ENCODE measurements around the gene CDT1. TPM values are rescaled to one million over a fixed set of nuclear protein-coding genes. Genes with fewer than 3 reads are reported as not detected.
"Not testable (repeated sequence)": the region's sequence is repeated elsewhere in the genome, so short reads cannot be mapped to it uniquely, and the experiment has no call there.

CDT1 gene
- total RNA-seq, 1 experiment from 2014 or later: 74.1 TPM

DNA sequence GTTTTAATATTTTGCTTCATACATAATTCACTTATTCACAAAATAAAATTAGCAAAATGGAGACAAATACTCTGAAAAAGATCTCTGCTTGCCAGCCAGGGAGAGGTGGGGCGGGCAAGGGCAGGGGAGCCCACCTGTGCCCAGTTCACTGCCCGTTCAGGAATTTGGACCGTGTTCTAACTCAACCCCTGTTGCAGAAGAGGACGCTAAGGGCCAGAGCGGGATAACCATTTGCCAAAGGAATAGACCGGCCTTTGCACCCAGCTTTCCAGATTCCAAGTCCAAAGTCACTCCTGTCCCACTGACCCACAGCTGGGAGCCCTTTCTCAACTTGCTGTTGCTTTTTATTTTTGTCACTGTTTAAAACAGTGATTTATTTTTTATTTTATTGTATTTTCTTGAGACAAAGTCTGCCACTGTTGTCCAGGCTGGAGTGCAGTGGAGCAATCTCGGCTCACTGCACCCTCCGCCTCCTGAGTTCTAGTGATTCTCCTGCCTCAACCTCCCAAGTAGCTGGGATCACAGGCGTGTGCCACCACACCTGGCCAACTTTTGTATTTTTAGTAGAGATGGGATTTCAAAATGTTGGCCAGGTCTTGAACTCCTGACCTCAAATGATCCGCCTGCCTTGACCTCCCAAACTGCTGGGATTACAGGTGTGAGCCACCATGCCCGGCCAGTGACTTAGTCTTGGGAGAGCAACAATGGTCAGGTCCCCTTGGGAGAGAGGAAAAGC is 15.8 kb upstream of the CDT1 start:
- no peak overlapping the region for H2AFZ ChIP-seq (ENCODE audit: low read length)
- TF ChIP-seq CTCF (conservative IDR thresholded peaks at IDR 0.05): no peak
- Mint-ChIP-seq H3K9me3 (no peaks in the 10 kb centered on the region), H3K27me3 (ENCODE audit: low read depth) (peaks cover 7% of the 10 kb centered on the region), H3K36me3 (ENCODE audit: insufficient read depth in 1 of 3, low read depth in 3 of 3) (no peaks in the 10 kb centered on the region), H3K27ac (no peak overlapping the region), H3K4me3 (no peak overlapping the region; a peak in 1 of 5 replicates), H3K4me1 (peaks cover 20 to 36% of the 10 kb centered on the region in 2 experiments)
- H3K4me2 ChIP-seq (ENCODE audit: insufficient read depth, insufficient read length, low read length): no peak overlapping the region
- peaks cover 13% of the 10 kb centered on the region for H3K23me2 ChIP-seq (ENCODE audit: insufficient read length, low read depth, low read length, poor library complexity, severe bottlenecking)
- H3K23ac ChIP-seq (ENCODE audit: insufficient read length, low read depth, low read length): no peak overlapping the region
- no peaks in the 10 kb centered on the region for H3K79me1 ChIP-seq (ENCODE audit: insufficient read depth, low read depth, low read length, poor library complexity, severe bottlenecking)
- no peak overlapping the region for H2BK5ac ChIP-seq (ENCODE audit: insufficient read length, low read length)
- no CpG with 5 or more reads among the region's 11 CpGs for WGBS (ENCODE audit: extremely low coverage, insufficient read length, low lambda C conversion rate)
- no peaks in the 10 kb centered on the region for H3K9me3 ChIP-seq (ENCODE audit: control insufficient read depth, low read depth, low read length)
- no peak overlapping the region for H3K27ac ChIP-seq (ENCODE audit: insufficient read length, low read depth, low read length)
- no peaks in the 10 kb centered on the region for H3K27me3 ChIP-seq (ENCODE audit: insufficient read depth, low read length)
- H2BK12ac ChIP-seq (ENCODE audit: insufficient read length, low read depth, low read length): no peak overlapping the region
- no peak overlapping the region for H3K56ac ChIP-seq (ENCODE audit: insufficient read length, low read depth, low read length)
- no peak overlapping the region for H4K91ac ChIP-seq (ENCODE audit: insufficient read length, low read depth, low read length)
- H3K14ac ChIP-seq (ENCODE audit: insufficient read depth, low read length): no peak overlapping the region
- no peaks in the 10 kb centered on the region; the same call in 1 of the 2 replicates for H3K79me2 ChIP-seq (ENCODE audit: insufficient read depth, low read length)
- no peak overlapping the region for H2BK20ac ChIP-seq (ENCODE audit: low read depth, low read length, poor library complexity, severe bottlenecking)
- no peak overlapping the region for H4K8ac ChIP-seq (replicated peaks; ENCODE audit: insufficient read length, low read depth, low read length)
- H3K18ac ChIP-seq (ENCODE audit: insufficient read length, low read depth, low read length): no peak overlapping the region
- H4K20me1 ChIP-seq (ENCODE audit: control insufficient read depth, insufficient read depth, insufficient read length): peaks cover 2% of the 10 kb centered on the region
- H2BK15ac ChIP-seq (ENCODE audit: low read depth, low read length): no peak overlapping the region
- DNase-seq: no peak
- H4K5ac ChIP-seq (ENCODE audit: insufficient read length, low read depth, low read length): no peak overlapping the region
- H2BK120ac ChIP-seq (ENCODE audit: low read depth, low read length, poor library complexity, severe bottlenecking): no peak overlapping the region
- H2AK5ac ChIP-seq (ENCODE audit: insufficient read length, low read length): no peak overlapping the region
- H3K4ac ChIP-seq (ENCODE audit: low read depth, low read length): no peak overlapping the region
- peaks cover 3% of the 10 kb centered on the region; the same call in 1 of the 2 replicates for H3K4me1 ChIP-seq (ENCODE audit: insufficient read depth, low read length)
- H3T11ph ChIP-seq (ENCODE audit: low read length): no peak overlapping the region
- no peak overlapping the region for H3K9ac ChIP-seq (ENCODE audit: extremely low read depth, insufficient read length, low read length)

DNA sequence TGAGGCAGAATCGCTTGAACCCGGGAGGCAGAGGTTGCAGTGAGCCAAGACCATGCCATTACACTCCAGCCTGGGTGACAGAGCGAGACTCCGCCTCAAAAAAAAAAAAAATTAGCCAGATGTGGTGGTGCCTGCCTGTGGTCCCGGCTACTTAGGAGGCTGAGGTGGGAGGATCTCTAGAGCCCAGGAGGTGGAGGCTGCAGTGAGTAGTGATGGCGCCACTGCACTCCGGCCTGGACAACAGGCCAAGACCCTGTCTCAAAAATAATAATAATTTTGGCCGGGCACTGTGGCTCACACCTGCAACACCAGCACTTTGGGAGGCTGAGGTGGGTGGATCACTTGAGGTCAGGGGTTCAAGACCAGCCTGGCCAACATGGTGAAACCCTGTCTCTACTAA is 14.8 kb upstream of the CDT1 start:
- not testable (repeated sequence) for H4K20me1 ChIP-seq (ENCODE audit: control insufficient read depth, insufficient read depth, insufficient read length); H2BK12ac ChIP-seq (ENCODE audit: insufficient read length, low read depth, low read length); H3K4me2 ChIP-seq (ENCODE audit: insufficient read depth, insufficient read length, low read length); H4K8ac ChIP-seq (replicated peaks; ENCODE audit: insufficient read length, low read depth, low read length); H2AK5ac ChIP-seq (ENCODE audit: insufficient read length, low read length); H2BK120ac ChIP-seq (ENCODE audit: low read depth, low read length, poor library complexity, severe bottlenecking); H3K27ac ChIP-seq (ENCODE audit: insufficient read length, low read depth, low read length); H4K5ac ChIP-seq (ENCODE audit: insufficient read length, low read depth, low read length); H3K4me3 Mint-ChIP-seq; H2AFZ ChIP-seq (ENCODE audit: low read length); H3K9me3 ChIP-seq (ENCODE audit: control insufficient read depth, low read depth, low read length); H2BK5ac ChIP-seq (ENCODE audit: insufficient read length, low read length); H3K9ac ChIP-seq (ENCODE audit: extremely low read depth, insufficient read length, low read length); H3K4ac ChIP-seq (ENCODE audit: low read depth, low read length); H3K18ac ChIP-seq (ENCODE audit: insufficient read length, low read depth, low read length); H3K14ac ChIP-seq (ENCODE audit: insufficient read depth, low read length); H3K23ac ChIP-seq (ENCODE audit: insufficient read length, low read depth, low read length); H2BK20ac ChIP-seq (ENCODE audit: low read depth, low read length, poor library complexity, severe bottlenecking); H3K9me3 Mint-ChIP-seq; H2BK15ac ChIP-seq (ENCODE audit: low read depth, low read length); H4K91ac ChIP-seq (ENCODE audit: insufficient read length, low read depth, low read length); H3K79me1 ChIP-seq (ENCODE audit: insufficient read depth, low read depth, low read length, poor library complexity, severe bottlenecking); H3K27me3 ChIP-seq (ENCODE audit: insufficient read depth, low read length); DNase-seq; H3K36me3 Mint-ChIP-seq (ENCODE audit: insufficient read depth in 1 of 3, low read depth in 3 of 3); H3K27ac Mint-ChIP-seq; H3K79me2 ChIP-seq (ENCODE audit: insufficient read depth, low read length); H3T11ph ChIP-seq (ENCODE audit: low read length); H3K56ac ChIP-seq (ENCODE audit: insufficient read length, low read depth, low read length); H3K4me1 ChIP-seq (ENCODE audit: insufficient read depth, low read length); H3K27me3 Mint-ChIP-seq (ENCODE audit: low read depth)
- H3K23me2 ChIP-seq (ENCODE audit: insufficient read length, low read depth, low read length, poor library complexity, severe bottlenecking): peaks cover 13% of the 10 kb centered on the region
- WGBS (ENCODE audit: extremely low coverage, insufficient read length, low lambda C conversion rate): no CpG with 5 or more reads among the region's 8 CpGs
- peaks cover 11 to 35% of the 10 kb centered on the region in 2 experiments for H3K4me1 Mint-ChIP-seq

Measured in H9 (cell line).